Astrocyte (in vitro differentiated cells and primary cell): ENCODE results near the gene PLGLB2.
"Not testable (repeated sequence)": the region's sequence is repeated elsewhere in the genome, so short reads cannot be mapped to it uniquely, and the experiment has no call there.

Experiments
- CTCF ChIP-seq: IDR thresholded peaks from 2 replicates; pipeline ENCODE4 v1.5.1; 2011; ENCODE audit warnings: low read depth, mild to moderate bottlenecking, inconsistent platforms, low read length, moderate library complexity; ENCODE audit not compliant: insufficient read depth
- EZH2 ChIP-seq: IDR thresholded peaks from 2 replicates; pipeline ENCODE4 v1.6.1; 2012; ENCODE audit warnings: mild to moderate bottlenecking, low read length, inconsistent platforms; ENCODE audit not compliant: insufficient read depth

- not testable (repeated sequence) for TF ChIP-seq CTCF, EZH2
Observed at GRCh38 chr2:87743638-87744037, 4.2 kb upstream of the PLGLB2 start.
